K562 (cell line): ENCODE results near the gene MYO5C.

Source experiments
- CBFA2T2 ChIP-seq: fragments of 450-650 bp; conservative IDR thresholded peaks from 2 replicates; pipeline ENCODE4 v1.6.1; 2017; ENCODE audit warnings: mild to moderate bottlenecking
- KLF10 ChIP-seq: fragments of 250-450 bp; sonication (Bioruptor Pico); IDR thresholded peaks from 2 replicates; pipeline ENCODE4 v1.6.1; 2021; ENCODE audit warnings: matching md5 sums
- MAFK ChIP-seq: IDR thresholded peaks from 2 replicates; pipeline ENCODE4 v1.6.1; 2011; ENCODE audit warnings: low read length, improper control_type of control experiment
- MTA1 ChIP-seq: fragments of 450-650 bp; IDR thresholded peaks from 2 replicates; pipeline ENCODE4 v1.6.1; 2017; ENCODE audit warnings: borderline replicate concordance
- PCBP1 ChIP-seq: fragments of 200-400 bp; formaldehyde crosslinking; IDR thresholded peaks from 2 replicates; pipeline ENCODE4 v1.6.1; 2018; ENCODE audit warnings: mild to moderate bottlenecking, low read depth, low read length; ENCODE audit not compliant: poor library complexity, severe bottlenecking
- POLR2AphosphoS2 ChIP-seq: IDR thresholded peaks from 2 replicates; pipeline ENCODE4 v1.6.1; 2012; ENCODE audit warnings: low read length, improper control_type of control experiment
- RBM15 ChIP-seq: fragments of 200-400 bp; formaldehyde crosslinking; IDR thresholded peaks from 2 replicates; pipeline ENCODE4 v1.6.1; 2018; ENCODE audit warnings: mild to moderate bottlenecking, low read length, moderate library complexity; ENCODE audit not compliant: insufficient read depth
- SMARCE1 ChIP-seq: fragments of 450-650 bp; IDR thresholded peaks from 2 replicates; pipeline ENCODE4 v1.7.1; 2016; ENCODE audit warnings: mild to moderate bottlenecking
- TBL1XR1 ChIP-seq, 2 experiments: IDR thresholded peaks; 2 replicates each; pipeline ENCODE4 v1.6.1; 2012; ENCODE audit warnings: improper control_type of control experiment in 2 of 2, low read length in 2 of 2, mild to moderate bottlenecking in 1 of 2
- ZFP36 ChIP-seq: fragments of 150-350 bp; IDR thresholded peaks from 2 replicates; pipeline ENCODE4 v1.6.1; 2018; ENCODE audit warnings: low read length, low read depth; ENCODE audit not compliant: partially characterized antibody
- ZNF143 ChIP-seq: sonication (generic); formaldehyde crosslinking; IDR thresholded peaks from 2 replicates; pipeline ENCODE4 v1.9.0; 2022; ENCODE audit warnings: mild to moderate bottlenecking, missing genetic modification reagents
- TF ChIP-seq, protein P1 (sequence below), 3 experiments: IDR thresholded peaks in 2 of 3; conservative IDR thresholded peaks in 1 of 3; 2 replicates each; pipeline ENCODE4 v1.5.1; 2011 to 2012; ENCODE audit warnings: low read length in 3 of 3, mild to moderate bottlenecking in 3 of 3, control low read depth in 2 of 3, improper control_type of control experiment in 1 of 3, inconsistent platforms in 1 of 3, low read depth in 1 of 3, mixed read lengths in 1 of 3, moderate library complexity in 1 of 3; ENCODE audit not compliant: insufficient read depth in 2 of 3

DNA sequence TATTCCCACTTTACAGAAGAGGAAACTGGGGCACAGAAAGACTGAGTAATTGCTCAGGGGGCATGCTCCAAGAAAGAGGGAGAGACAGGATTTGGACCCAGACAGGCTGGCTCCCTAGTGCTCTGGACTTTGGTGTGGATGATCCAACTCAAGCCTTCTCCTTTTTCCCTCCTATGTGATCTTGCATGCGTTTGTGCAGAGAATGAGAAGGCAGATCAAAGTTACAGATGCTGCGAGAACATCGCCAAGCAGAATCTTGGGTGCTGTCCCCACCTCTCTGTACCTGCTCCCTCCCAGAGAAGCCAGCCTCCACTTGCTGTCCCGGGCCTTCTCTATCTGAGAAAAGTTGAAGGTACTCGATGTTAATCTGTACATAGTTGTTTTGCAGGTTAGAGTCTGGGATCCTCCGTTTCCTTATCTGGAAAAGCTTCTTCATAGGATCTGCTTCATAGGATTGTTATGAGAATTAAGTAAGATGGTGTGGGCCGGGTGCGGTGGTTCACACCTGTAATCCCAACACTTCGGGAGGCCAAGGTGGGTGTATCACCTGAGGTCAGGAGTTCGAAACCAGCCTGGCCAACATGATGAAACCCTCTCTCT, 114.7 kb downstream of the MYO5C start:
- TF ChIP-seq SMARCE1 (no peak), KLF10 (no peak), MAFK (no peak), PCBP1 (no peak), CBFA2T2 (no peak), POLR2AphosphoS2 (no peak), ZFP36 (no peak), TBL1XR1 (IDR thresholded peaks at IDR 0.05; ENCODE audit: low read length in 2 of 2) (no peak), RBM15 (no peak), ZNF143 (CRISPR knock-in tag) (no peak), MTA1 (no peak)
- TF ChIP-seq, protein P1, sequence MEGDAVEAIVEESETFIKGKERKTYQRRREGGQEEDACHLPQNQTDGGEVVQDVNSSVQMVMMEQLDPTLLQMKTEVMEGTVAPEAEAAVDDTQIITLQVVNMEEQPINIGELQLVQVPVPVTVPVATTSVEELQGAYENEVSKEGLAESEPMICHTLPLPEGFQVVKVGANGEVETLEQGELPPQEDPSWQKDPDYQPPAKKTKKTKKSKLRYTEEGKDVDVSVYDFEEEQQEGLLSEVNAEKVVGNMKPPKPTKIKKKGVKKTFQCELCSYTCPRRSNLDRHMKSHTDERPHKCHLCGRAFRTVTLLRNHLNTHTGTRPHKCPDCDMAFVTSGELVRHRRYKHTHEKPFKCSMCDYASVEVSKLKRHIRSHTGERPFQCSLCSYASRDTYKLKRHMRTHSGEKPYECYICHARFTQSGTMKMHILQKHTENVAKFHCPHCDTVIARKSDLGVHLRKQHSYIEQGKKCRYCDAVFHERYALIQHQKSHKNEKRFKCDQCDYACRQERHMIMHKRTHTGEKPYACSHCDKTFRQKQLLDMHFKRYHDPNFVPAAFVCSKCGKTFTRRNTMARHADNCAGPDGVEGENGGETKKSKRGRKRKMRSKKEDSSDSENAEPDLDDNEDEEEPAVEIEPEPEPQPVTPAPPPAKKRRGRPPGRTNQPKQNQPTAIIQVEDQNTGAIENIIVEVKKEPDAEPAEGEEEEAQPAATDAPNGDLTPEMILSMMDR (IDR thresholded peaks at IDR 0.05 in 2 of 3, conservative IDR thresholded peaks at IDR 0.05 in 1 of 3; ENCODE audit: insufficient read depth in 2 of 3, low read depth in 1 of 3, low read length in 3 of 3) = no peak
